Cardiac fibroblast (primary cell): Measurements from ENCODE around the gene G6PC1.
"Not testable (repeated sequence)": the region's sequence is repeated elsewhere in the genome, so short reads cannot be mapped to it uniquely, and the experiment has no call there.

Experiments
- DNase-seq, 2 donors: peaks; one replicate each; pipeline versions ENCODE4 v3.0.0 to v3.0.0-alpha.2; 2010; ENCODE audit warnings: low read depth in 2 of 2
- H3K4me3 ChIP-seq, 2 donors: replicated peaks in 1 of 2; 1 replicate in 1 of 2; 2 replicates in 1 of 2; pipeline ENCODE4 v1.5.1; 2011; ENCODE audit warnings: low read depth in 2 of 2, low read length in 2 of 2, mild to moderate bottlenecking in 2 of 2, moderate library complexity in 1 of 2
- CTCF ChIP-seq: IDR thresholded peaks from one replicate; pipeline ENCODE4 v1.5.1; 2011; ENCODE audit warnings: low read depth, mild to moderate bottlenecking, low read length, inconsistent platforms

The G6PC1 gene

GRCh38 chr17:42853968-42854790, 46.4 kb upstream of the G6PC1 start:
- no peak for TF ChIP-seq CTCF
- no peak for DNase-seq
- no peak overlapping the region for H3K4me3 ChIP-seq

- no peak overlapping the region for H3K4me3 ChIP-seq
These were observed 45.5 kb upstream of the G6PC1 start for GRCh38 chr17:42855048-42855596.

DNA sequence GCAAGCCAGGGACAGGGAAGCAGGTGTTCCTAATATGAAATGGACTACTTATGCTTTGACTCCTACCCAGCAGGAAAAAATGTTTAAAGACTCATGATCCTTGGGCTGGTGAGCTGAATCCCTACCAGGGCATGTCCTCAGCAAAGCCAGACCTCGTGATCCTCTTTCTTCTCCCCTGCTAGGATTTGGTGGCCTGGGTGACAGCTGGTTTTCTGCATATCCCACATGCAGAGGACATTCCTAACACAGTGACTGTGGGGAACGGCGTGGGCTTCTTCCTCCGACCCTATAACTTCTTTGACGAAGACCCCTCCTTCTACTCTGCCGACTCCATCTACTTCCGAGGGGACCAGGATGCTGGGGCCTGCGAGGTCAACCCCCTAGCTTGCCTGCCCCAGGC, 44.5 kb upstream of the G6PC1 start:
- DNase-seq, H3K4me3 ChIP-seq: not testable (repeated sequence)

More at GRCh38 chr17:42855048-42855596, 45.5 kb upstream of the G6PC1 start:
- DNase-seq, result no peak
- no peak for TF ChIP-seq CTCF

DNA sequence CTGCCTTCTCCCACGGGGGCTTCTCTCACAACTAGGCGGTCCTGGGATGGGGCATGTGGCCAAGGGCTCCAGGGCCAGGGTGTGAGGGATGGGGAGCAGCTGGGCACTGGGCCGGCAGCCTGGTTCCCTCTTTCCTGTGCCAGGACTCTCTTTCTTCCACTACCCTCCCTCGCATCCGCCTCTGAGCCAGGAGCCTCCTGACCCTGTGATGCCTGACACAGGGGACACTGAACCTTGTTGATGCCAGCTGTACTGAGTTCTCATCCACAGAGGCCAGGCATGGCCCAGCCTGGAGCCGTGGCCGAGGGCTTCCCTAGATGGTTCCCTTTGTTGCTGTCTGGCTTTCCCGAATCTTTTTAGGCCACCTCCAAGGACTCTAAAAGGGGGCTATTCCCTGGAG, 44.1 kb upstream of the G6PC1 start:
- not testable (repeated sequence) for DNase-seq, H3K4me3 ChIP-seq

DNA sequence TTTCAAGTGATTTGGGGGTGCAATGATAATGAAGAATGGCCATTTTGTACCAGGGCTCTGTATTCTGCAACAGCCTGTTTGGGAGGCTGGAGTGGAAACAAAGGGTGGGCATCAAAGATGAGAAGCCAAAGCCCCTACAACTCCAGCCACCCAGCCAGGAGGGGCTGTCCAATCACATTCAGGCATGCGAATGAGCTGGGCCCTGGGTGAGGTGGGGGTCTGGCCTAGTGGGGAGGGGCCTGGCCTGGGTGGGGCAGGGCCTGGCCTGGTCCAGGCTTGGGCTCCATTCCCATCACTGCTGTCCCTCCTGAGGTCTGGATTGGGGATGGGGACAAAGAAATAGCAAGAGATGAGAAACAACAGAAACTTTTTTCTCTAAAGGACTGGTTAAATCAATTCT, 43.2 kb upstream of the G6PC1 start:
- no peak for TF ChIP-seq CTCF
- H3K4me3 ChIP-seq, result no peak overlapping the region
- no peak for DNase-seq

DNA sequence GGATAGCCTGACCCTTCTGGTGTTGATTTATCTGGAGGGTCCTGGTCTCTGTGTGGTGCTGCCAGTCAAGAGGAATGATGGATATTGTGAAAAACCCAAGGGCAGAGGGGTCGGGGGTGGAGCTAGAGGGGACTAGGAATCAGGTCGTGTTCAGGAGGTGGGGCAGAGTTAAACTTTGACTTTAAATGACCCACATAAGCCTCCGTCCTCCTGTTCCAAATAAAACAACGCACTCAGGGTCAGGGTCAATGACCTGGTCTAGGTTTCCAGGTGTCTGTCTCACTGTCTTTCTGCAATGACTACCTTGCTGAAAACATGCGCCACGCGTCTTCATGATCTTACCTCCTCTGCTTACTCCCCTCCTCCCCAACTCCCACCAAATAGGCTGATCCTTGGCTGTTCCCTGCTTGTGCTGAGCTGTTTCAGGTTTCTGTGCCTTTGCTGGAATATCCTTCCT, 34.9 kb upstream of the G6PC1 start:
- DNase-seq, result no peak
- H3K4me3 ChIP-seq, result no peak overlapping the region
- TF ChIP-seq CTCF, result no peak

GRCh38 chr17:42866216-42866615, 34.4 kb upstream of the G6PC1 start:
- TF ChIP-seq CTCF, result no peak
- no peak for DNase-seq
- H3K4me3 ChIP-seq, result no peak overlapping the region
